GM23338 (cell line): ENCODE measurements around the gene GRK2. TPM values are rescaled to one million over a fixed set of nuclear protein-coding genes. Genes with fewer than 3 reads are reported as not detected.

Experiments
- ATAC-seq: fragments of 200-7000 bp; cut with Tn5 transposase; 3 replicates; pipeline ENCODE4 v1.9.1; 2020
- DNase-seq: peaks from one replicate; pipeline ENCODE4 v3.0.0-alpha.2; 2015; ENCODE audit warnings: low spot score
- H2AFZ ChIP-seq: fragments of 200-600 bp; sonication (generic); 2 replicates; pipeline ENCODE4 v1.8.0; 2016; ENCODE audit warnings: antibody characterized with exemption, mild to moderate bottlenecking, moderate library complexity
- H3F3A ChIP-seq: fragments of 200-600 bp; sonication (generic); replicated peaks from 2 replicates; pipeline ENCODE4 v1.8.0; 2017; ENCODE audit warnings: antibody characterized with exemption, mixed run types, low read depth
- H3K27ac ChIP-seq: fragments of 200-600 bp; sonication (generic); 2 replicates; pipeline ENCODE4 v1.6.1; 2016; ENCODE audit warnings: low read depth
- H3K27me3 ChIP-seq: fragments of 200-600 bp; sonication (generic); 2 replicates; pipeline ENCODE4 v1.8.0; 2016; ENCODE audit warnings: mild to moderate bottlenecking, mixed run types, moderate library complexity; ENCODE audit not compliant: insufficient read depth
- H3K36me3 ChIP-seq: fragments of 200-600 bp; sonication (generic); 2 replicates; pipeline ENCODE4 v1.8.0; 2016; ENCODE audit warnings: mild to moderate bottlenecking; ENCODE audit not compliant: insufficient read depth
- H3K4me1 ChIP-seq: fragments of 200-600 bp; sonication (generic); 2 replicates; pipeline ENCODE4 v1.8.0; 2016; ENCODE audit warnings: mild to moderate bottlenecking, moderate library complexity; ENCODE audit not compliant: insufficient read depth
- H3K4me2 ChIP-seq: fragments of 200-600 bp; sonication (generic); 2 replicates; pipeline ENCODE4 v1.7.1; 2017; ENCODE audit warnings: mixed run types
- H3K4me3 ChIP-seq: fragments of 200-600 bp; sonication (generic); 2 replicates; pipeline ENCODE4 v1.6.1; 2016; ENCODE audit warnings: mixed run types
- H3K79me2 ChIP-seq: fragments of 200-600 bp; sonication (generic); replicated peaks from 2 replicates; pipeline ENCODE4 v1.8.0; 2017; ENCODE audit warnings: mild to moderate bottlenecking; ENCODE audit not compliant: insufficient read depth
- H3K9me2 ChIP-seq: fragments of 200-600 bp; sonication (generic); 2 replicates; pipeline ENCODE4 v1.8.0; 2017; ENCODE audit not compliant: insufficient read depth
- H4K20me1 ChIP-seq: fragments of 200-600 bp; sonication (generic); replicated peaks from 2 replicates; pipeline ENCODE4 v1.8.0; 2017; ENCODE audit warnings: mild to moderate bottlenecking; ENCODE audit not compliant: insufficient read depth
- H3K27ac Mint-ChIP-seq: 2 replicates; pipeline ENCODE4 v1.8.0; 2020; ENCODE audit warnings: inconsistent platforms, mild to moderate bottlenecking, moderate library complexity, mixed read lengths
- H3K27me3 Mint-ChIP-seq: 3 replicates; pipeline ENCODE4 v1.8.0; 2022; ENCODE audit warnings: low read depth, mild to moderate bottlenecking, moderate library complexity, mixed read lengths, inconsistent platforms; ENCODE audit not compliant: insufficient read depth, poor library complexity
- H3K36me3 Mint-ChIP-seq: 3 replicates; pipeline ENCODE4 v1.8.0; 2021; ENCODE audit warnings: low read depth, mild to moderate bottlenecking, inconsistent platforms, moderate library complexity, mixed read lengths
- H3K4me1 Mint-ChIP-seq: 3 replicates; pipeline ENCODE4 v1.8.0; 2020; ENCODE audit warnings: mild to moderate bottlenecking, inconsistent platforms, mixed read lengths
- H3K4me3 Mint-ChIP-seq: 3 replicates; pipeline ENCODE4 v1.8.0; 2021; ENCODE audit warnings: moderate library complexity, mild to moderate bottlenecking, inconsistent platforms, mixed read lengths
- H3K9me3 Mint-ChIP-seq: 3 replicates; pipeline ENCODE4 v1.8.0; 2020; ENCODE audit warnings: moderate library complexity, mild to moderate bottlenecking, inconsistent platforms, mixed read lengths
- ZNF462 ChIP-seq: fragments of 250-450 bp; sonication (Bioruptor Pico); IDR thresholded peaks from 2 replicates; pipeline ENCODE4 v1.5.0; 2020; ENCODE audit warnings: mild to moderate bottlenecking, moderate library complexity
- polyA plus RNA-seq: library from polyadenylated mRNA; unstranded; fragments of >200 nt; fragmentation: Nextera tagmentation; extraction: Ambion mirVana; gene quantifications from 2 replicates; pipeline ENCODE4 v1.2.1, GENCODE V29; 2016
- total RNA-seq: library from RNA; depleted of rRNA; stranded (reverse); fragments of >200 nt; shearing (Covaris generic); gene quantifications from 2 replicates; pipeline ENCODE4 v1.2.3, GENCODE V29; 2014
- TF ChIP-seq, protein P1 (sequence below), 2 experiments: fragments of 200-600 bp in 1 of 2; sonication (generic) in 1 of 2; conservative IDR thresholded peaks; 2 replicates each; pipeline versions ENCODE4 v1.5.1 to v1.6.1; 2016 to 2017; ENCODE audit warnings: antibody characterized with exemption in 2 of 2, low read depth in 2 of 2, mild to moderate bottlenecking in 2 of 2, moderate library complexity in 1 of 2

The GRK2 gene
- total and polyA plus RNA-seq, 2 experiments from 2014 or later: 19.5 to 72.5 TPM

DNA sequence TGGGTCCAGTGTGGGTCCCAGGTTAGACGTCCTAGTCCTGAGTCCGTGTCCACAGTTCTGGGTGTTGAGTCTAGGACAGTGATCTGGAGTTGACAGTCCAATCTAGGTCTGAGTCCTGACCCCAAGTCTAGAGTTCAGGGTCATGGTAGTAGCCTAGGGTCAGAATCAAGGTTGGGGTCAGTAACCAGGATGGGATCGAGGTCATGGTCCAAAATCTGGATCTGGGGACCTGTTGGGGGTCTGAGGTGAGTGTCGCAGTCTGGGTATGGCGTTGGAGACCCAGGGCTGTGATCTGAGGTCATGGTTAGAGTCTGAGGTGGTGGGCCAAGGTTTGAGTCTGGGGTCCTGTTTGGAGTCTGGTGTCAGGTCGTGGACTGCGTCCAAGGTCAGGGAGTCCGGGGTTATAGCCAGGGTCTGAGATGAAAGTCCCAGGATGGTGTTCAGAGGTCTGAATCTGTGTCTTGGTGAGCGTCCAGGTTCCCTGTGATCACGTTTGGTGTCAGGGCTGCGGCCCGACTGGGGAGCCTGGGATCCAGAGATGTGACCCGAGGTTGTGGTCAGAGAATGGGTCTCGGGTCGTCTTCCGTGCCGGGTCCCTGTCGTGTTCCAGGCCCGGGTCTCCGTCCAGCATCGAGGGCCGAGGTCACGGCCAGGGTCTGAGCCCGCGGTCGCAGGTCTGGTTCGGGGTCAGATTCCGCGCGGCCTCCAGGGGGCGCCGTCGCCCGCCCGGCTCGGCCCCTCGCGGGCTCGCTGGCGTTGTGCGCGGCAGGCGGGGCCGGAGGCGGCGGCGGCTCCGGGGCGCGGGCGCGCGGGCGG is 432 bp upstream of the GRK2 start:
- Mint-ChIP-seq H3K36me3 (peaks cover 12% of the 10 kb centered on the region; the same call in 2 of the 3 replicates), H3K4me3 (peak overlapping the region; percentile 78), H3K4me1 (peaks cover 51% of the 10 kb centered on the region), H3K9me3 (no peaks in the 10 kb centered on the region), H3K27ac (no peak overlapping the region), H3K27me3 (peaks cover 21% of the 10 kb centered on the region)
- Histone ChIP-seq H3K4me3 (peak overlapping the region; percentile 47; the same call in 1 of the 2 replicates), H3K9me2 (no peaks in the 10 kb centered on the region), H3F3A (peaks cover 23% of the 10 kb centered on the region), H3K79me2 (peaks cover 38% of the 10 kb centered on the region), H4K20me1 (peaks cover 12% of the 10 kb centered on the region; the same call in 1 of the 2 replicates), H3K4me1 (peaks cover 25% of the 10 kb centered on the region), H3K27ac (no peak overlapping the region), H3K27me3 (no peaks in the 10 kb centered on the region), H3K4me2 (no peak overlapping the region), H2AFZ (peak overlapping the region; percentile 78; the same call in 1 of the 2 replicates), H3K36me3 (peaks cover 3% of the 10 kb centered on the region; the same call in 1 of the 2 replicates)
- peak; percentile 84 for DNase-seq
- no peak for TF ChIP-seq ZNF462
- TF ChIP-seq, protein P1, sequence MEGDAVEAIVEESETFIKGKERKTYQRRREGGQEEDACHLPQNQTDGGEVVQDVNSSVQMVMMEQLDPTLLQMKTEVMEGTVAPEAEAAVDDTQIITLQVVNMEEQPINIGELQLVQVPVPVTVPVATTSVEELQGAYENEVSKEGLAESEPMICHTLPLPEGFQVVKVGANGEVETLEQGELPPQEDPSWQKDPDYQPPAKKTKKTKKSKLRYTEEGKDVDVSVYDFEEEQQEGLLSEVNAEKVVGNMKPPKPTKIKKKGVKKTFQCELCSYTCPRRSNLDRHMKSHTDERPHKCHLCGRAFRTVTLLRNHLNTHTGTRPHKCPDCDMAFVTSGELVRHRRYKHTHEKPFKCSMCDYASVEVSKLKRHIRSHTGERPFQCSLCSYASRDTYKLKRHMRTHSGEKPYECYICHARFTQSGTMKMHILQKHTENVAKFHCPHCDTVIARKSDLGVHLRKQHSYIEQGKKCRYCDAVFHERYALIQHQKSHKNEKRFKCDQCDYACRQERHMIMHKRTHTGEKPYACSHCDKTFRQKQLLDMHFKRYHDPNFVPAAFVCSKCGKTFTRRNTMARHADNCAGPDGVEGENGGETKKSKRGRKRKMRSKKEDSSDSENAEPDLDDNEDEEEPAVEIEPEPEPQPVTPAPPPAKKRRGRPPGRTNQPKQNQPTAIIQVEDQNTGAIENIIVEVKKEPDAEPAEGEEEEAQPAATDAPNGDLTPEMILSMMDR (conservative IDR thresholded peaks at IDR 0.05; ENCODE audit: low read depth in 2 of 2): peak; percentile 34 to 82
- ATAC-seq: peak; percentile 35
